Measurements from ENCODE around the gene NFKBIB. TPM values are rescaled to one million over a fixed set of nuclear protein-coding genes. Genes with fewer than 3 reads are reported as not detected.

Gene NFKBIB
- total RNA-seq, 3 donors from 2014 or later = 150 to 174 (median 169) TPM

Other genes with a start within 250 kb of the NFKBIB start
- 1 to 10 TPM in 2 of 3 donors, under 1 TPM in 1; 0.99 to 1.1 (median 1.0) TPM for gene CAPN12, start 155.5 kb upstream of the NFKBIB start, total RNA-seq
- not detected for gene LGALS7, start 126.5 kb upstream of the NFKBIB start, total RNA-seq
- not detected for gene LGALS7B, start 110.8 kb upstream of the NFKBIB start, total RNA-seq
- 1 to 10 TPM; 1.7 to 2.7 (median 2.2) TPM for gene LGALS4, start 87.0 kb upstream of the NFKBIB start, total RNA-seq
- gene ECH1, start 68.2 kb upstream of the NFKBIB start, total RNA-seq = 100 to 1,000 TPM in 2 of 3 donors, 10 to 100 TPM in 1; 91.1 to 109 (median 108) TPM
- gene HNRNPL, start 50.0 kb upstream of the NFKBIB start, total RNA-seq = 100 to 1,000 TPM; 679 to 736 (median 698) TPM
- 10 to 100 TPM; 65.2 to 77.3 (median 68.6) TPM for gene RINL, start 21.7 kb upstream of the NFKBIB start, total RNA-seq
- 10 to 100 TPM; 23.5 to 29.8 (median 27.3) TPM for gene SIRT2, start 351 bp upstream of the NFKBIB start, total RNA-seq
- gene CCER2, start 12.2 kb downstream of the NFKBIB start, total RNA-seq = under 1 TPM in 2 of 3 donors, not detected in 1; 0.33 to 0.63 TPM
- 10 to 100 TPM; 42.5 to 49.5 (median 46.8) TPM for gene SARS2, start 30.8 kb downstream of the NFKBIB start, total RNA-seq
- 100 to 1,000 TPM; 157 to 192 (median 185) TPM for gene MRPS12, start 31.0 kb downstream of the NFKBIB start, total RNA-seq
- gene FBXO17, start 75.8 kb downstream of the NFKBIB start, total RNA-seq = under 1 TPM; 0.10 to 0.29 (median 0.14) TPM
- under 1 TPM; 0.18 to 0.63 (median 0.20) TPM for gene FBXO27, start 132.6 kb downstream of the NFKBIB start, total RNA-seq
- under 1 TPM in 1 of 3 donors, not detected in 2; 0.20 TPM for gene ACP7, start 184.4 kb downstream of the NFKBIB start, total RNA-seq
- 10 to 100 TPM; 21.3 to 24.4 (median 23.5) TPM for gene PAK4, start 225.8 kb downstream of the NFKBIB start, total RNA-seq

Data from activated T-cell treated with anti-CD3 and anti-CD28 coated beads, Interleukin-2, amount 50 U/mL, for 4 hours (primary cell).